ENCODE results near the gene C6orf132. TPM values are rescaled to one million over a fixed set of nuclear protein-coding genes. Genes with fewer than 3 reads are reported as not detected.
"Not testable (repeated sequence)": the region's sequence is repeated elsewhere in the genome, so short reads cannot be mapped to it uniquely, and the experiment has no call there.

The C6orf132 gene
- total RNA-seq, 1 donor from 2014 or later: not detected

GRCh38 chr6:42154461-42155209, 12.2 kb upstream of the C6orf132 start:
- DNase-seq (no peak), ATAC-seq (ENCODE audit: low read depth) (no peak)
- ChIA-PET POLR2A (interaction anchor here (0.6 kb wide), 1 partner anchor 9 kb away, joined by 4 read pairs; no protein-coding TSS in a partner anchor), CTCF (no interaction called here)
- H3K4me3 Mint-ChIP-seq: no peak overlapping the region
- no peaks in the 10 kb centered on the region for H3K36me3 Mint-ChIP-seq (ENCODE audit: low read depth)
- no peaks in the 10 kb centered on the region for H3K9me3 Mint-ChIP-seq
- intact Hi-C loops (cut with micrococcal nuclease): no loop called here
- no peaks in the 10 kb centered on the region for H3K27me3 Mint-ChIP-seq
- H3K4me1 Mint-ChIP-seq: no peaks in the 10 kb centered on the region
- no peak for TF ChIP-seq CTCF (IDR thresholded peaks at IDR 0.05)
- no peak overlapping the region for H3K27ac Mint-ChIP-seq

- peaks cover 2% of the 10 kb centered on the region for H3K27me3 Mint-ChIP-seq
- no peaks in the 10 kb centered on the region for H3K9me3 Mint-ChIP-seq
- ChIA-PET CTCF (no interaction called here), POLR2A (no interaction called here)
- no peaks in the 10 kb centered on the region for H3K36me3 Mint-ChIP-seq (ENCODE audit: low read depth)
- ATAC-seq (ENCODE audit: low read depth) (no peak), DNase-seq (no peak)
- no peaks in the 10 kb centered on the region for H3K4me1 Mint-ChIP-seq
- H3K27ac Mint-ChIP-seq: no peak overlapping the region
- no peak overlapping the region for H3K4me3 Mint-ChIP-seq
- intact Hi-C loops (cut with micrococcal nuclease): no loop called here
- no peak for TF ChIP-seq CTCF (IDR thresholded peaks at IDR 0.05)
Measured at GRCh38 chr6:42153921-42154320, 11.5 kb upstream of the C6orf132 start.

GRCh38 chr6:42152528-42153213, 10.3 kb upstream of the C6orf132 start:
- H3K36me3 Mint-ChIP-seq (ENCODE audit: low read depth); H3K9me3 Mint-ChIP-seq; H3K27me3 Mint-ChIP-seq; H3K4me1 Mint-ChIP-seq; H3K4me3 Mint-ChIP-seq; POLR2A ChIA-PET; DNase-seq; CTCF ChIA-PET; ATAC-seq (ENCODE audit: low read depth); H3K27ac Mint-ChIP-seq; intact Hi-C loops (cut with micrococcal nuclease): not testable (repeated sequence)

GRCh38 chr6:42152024-42152423, 9.6 kb upstream of the C6orf132 start:
- no peak overlapping the region for H3K4me3 Mint-ChIP-seq
- peaks cover 2% of the 10 kb centered on the region for H3K27me3 Mint-ChIP-seq
- ATAC-seq (ENCODE audit: low read depth): no peak
- no peaks in the 10 kb centered on the region for H3K4me1 Mint-ChIP-seq
- no peaks in the 10 kb centered on the region for H3K36me3 Mint-ChIP-seq (ENCODE audit: low read depth)
- no peaks in the 10 kb centered on the region for H3K9me3 Mint-ChIP-seq
- intact Hi-C loops (cut with micrococcal nuclease): no loop called here
- H3K27ac Mint-ChIP-seq: no peak overlapping the region
- ChIA-PET CTCF (no interaction called here), POLR2A (no interaction called here)
- DNase-seq: no peak
- no peak for TF ChIP-seq CTCF (IDR thresholded peaks at IDR 0.05)

- Mint-ChIP-seq H3K27me3 (peaks cover 2% of the 10 kb centered on the region), H3K4me1 (no peaks in the 10 kb centered on the region), H3K36me3 (ENCODE audit: low read depth) (no peaks in the 10 kb centered on the region), H3K9me3 (no peaks in the 10 kb centered on the region), H3K27ac (no peak overlapping the region), H3K4me3 (no peak overlapping the region)
- TF ChIP-seq CTCF (IDR thresholded peaks at IDR 0.05): no peak
- ChIA-PET POLR2A (no interaction called here), CTCF (no interaction called here)
- DNase-seq (no peak), ATAC-seq (ENCODE audit: low read depth) (no peak)
- intact Hi-C loops (cut with micrococcal nuclease): no loop called here
Measured at GRCh38 chr6:42150254-42150653, 7.8 kb upstream of the C6orf132 start.

Measured in activated B cell treated with CpG ODN at 0.5 μM for 24 hours (primary cell).